HEK293 (cell line): ENCODE data around the gene SLCO4A1.

Experiments
- CTCF ChIA-PET: fragments of 350-600 bp; formaldehyde crosslinking; extraction: SDS; loops from one replicate; lab custom pipeline; 2021; ENCODE audit warnings: antibody characterized with exemption; lab: Yijun Ruan, JAX
- POLR2A ChIA-PET: fragments of 300-600 bp; formaldehyde crosslinking; extraction: SDS; loops from one replicate; lab custom pipeline; 2020; ENCODE audit warnings: antibody characterized with exemption, inconsistent platforms; lab: Yijun Ruan, JAX
- H3K27ac ChIP-seq: fragments of 200-500 bp; sonication (Bioruptor generic); 2 replicates; pipeline ENCODE4 v1.5.1; 2014; ENCODE audit warnings: low read depth, low read length, control low read depth, inconsistent platforms; ENCODE audit errors: extremely low read depth
- H3K36me3 ChIP-seq, 2 experiments: fragments of 200-500 bp in 1 of 2; sonication (Bioruptor generic) in 1 of 2; 1 replicate in 1 of 2; 2 replicates in 1 of 2; pipeline ENCODE4 v1.5.1; 2014 to 2017; ENCODE audit warnings: inconsistent platforms in 2 of 2, low read length in 2 of 2; ENCODE audit not compliant: control insufficient read depth in 2 of 2, insufficient read depth in 1 of 2
- H3K4me1 ChIP-seq: fragments of 200-500 bp; sonication (Bioruptor generic); 2 replicates; pipeline ENCODE4 v1.5.1; 2014; ENCODE audit warnings: mild to moderate bottlenecking, low read length, inconsistent platforms; ENCODE audit not compliant: control insufficient read depth, insufficient read depth
- H3K4me3 ChIP-seq: 2 replicates; pipeline ENCODE4 v1.5.1; 2011; ENCODE audit warnings: low read depth, mild to moderate bottlenecking, control low read depth, low read length, moderate library complexity
- H3K9me3 ChIP-seq: fragments of 200-500 bp; sonication (Bioruptor generic); 2 replicates; pipeline ENCODE4 v1.5.1; 2014; ENCODE audit warnings: low read depth, low read length, inconsistent platforms; ENCODE audit not compliant: control insufficient read depth, insufficient read depth
- GLI2 ChIP-seq: fragments of 450-650 bp; formaldehyde crosslinking; IDR thresholded peaks from 2 replicates; pipeline ENCODE4; 2017; ENCODE audit warnings: missing biosample characterization, missing genetic modification characterization, low read depth, borderline replicate concordance
- HIC1 ChIP-seq: fragments of 450-650 bp; formaldehyde crosslinking; IDR thresholded peaks from 2 replicates; pipeline ENCODE4 v1.5.1; 2016; ENCODE audit warnings: missing biosample characterization, missing genetic modification characterization
- SCRT2 ChIP-seq: fragments of 450-650 bp; formaldehyde crosslinking; IDR thresholded peaks from 2 replicates; pipeline ENCODE4 v1.5.1; 2016; ENCODE audit warnings: missing biosample characterization, missing genetic modification characterization
- SP2 ChIP-seq: fragments of 450-650 bp; formaldehyde crosslinking; IDR thresholded peaks from 2 replicates; pipeline ENCODE4 v1.5.1; 2016; ENCODE audit warnings: missing biosample characterization, missing genetic modification characterization
- ZBTB11 ChIP-seq: fragments of 450-650 bp; formaldehyde crosslinking; conservative IDR thresholded peaks from 2 replicates; pipeline ENCODE4 v1.5.1; 2016; ENCODE audit warnings: low read depth, missing biosample characterization, missing genetic modification characterization
- ZNF121 ChIP-seq: fragments of 450-650 bp; formaldehyde crosslinking; IDR thresholded peaks from 2 replicates; pipeline ENCODE4 v1.5.1; 2016; ENCODE audit warnings: missing biosample characterization, missing genetic modification characterization
- ZNF157 ChIP-seq: fragments of 450-650 bp; formaldehyde crosslinking; IDR thresholded peaks from 2 replicates; pipeline ENCODE4 v1.5.1; 2016; ENCODE audit warnings: missing biosample characterization, missing genetic modification characterization
- ZNF18 ChIP-seq: fragments of 450-650 bp; formaldehyde crosslinking; IDR thresholded peaks from 2 replicates; pipeline ENCODE4 v1.5.1; 2016; ENCODE audit warnings: missing biosample characterization, missing genetic modification characterization
- ZNF501 ChIP-seq: fragments of 450-650 bp; formaldehyde crosslinking; IDR thresholded peaks from 2 replicates; pipeline ENCODE4 v1.5.1; 2016; ENCODE audit warnings: missing biosample characterization, missing genetic modification characterization
- ZNF660 ChIP-seq: fragments of 450-650 bp; IDR thresholded peaks from 2 replicates; pipeline ENCODE4 v1.5.1; 2018; ENCODE audit warnings: missing biosample characterization, mild to moderate bottlenecking, missing genetic modification characterization
- ZNF792 ChIP-seq: fragments of 450-650 bp; formaldehyde crosslinking; IDR thresholded peaks from 2 replicates; pipeline ENCODE4 v1.5.1; 2016; ENCODE audit warnings: missing biosample characterization, missing genetic modification characterization
- ZNF837 ChIP-seq: fragments of 450-650 bp; formaldehyde crosslinking; IDR thresholded peaks from 2 replicates; pipeline ENCODE4 v1.5.1; 2016; ENCODE audit warnings: missing biosample characterization, missing genetic modification characterization
- ZSCAN18 ChIP-seq: fragments of 450-650 bp; formaldehyde crosslinking; IDR thresholded peaks from 2 replicates; pipeline ENCODE4 v1.5.1; 2016; ENCODE audit warnings: missing biosample characterization, missing genetic modification characterization
- TF ChIP-seq, protein P1 (sequence below): fragments of 450-650 bp; formaldehyde crosslinking; IDR thresholded peaks from 2 replicates; pipeline ENCODE4 v1.5.1; 2016; ENCODE audit warnings: missing biosample characterization, missing genetic modification characterization
- TF ChIP-seq, protein P2 (sequence below): fragments of 450-650 bp; formaldehyde crosslinking; IDR thresholded peaks from 2 replicates; pipeline ENCODE4 v1.5.1; 2017; ENCODE audit warnings: missing biosample characterization, missing genetic modification characterization

The SLCO4A1 gene

DNA sequence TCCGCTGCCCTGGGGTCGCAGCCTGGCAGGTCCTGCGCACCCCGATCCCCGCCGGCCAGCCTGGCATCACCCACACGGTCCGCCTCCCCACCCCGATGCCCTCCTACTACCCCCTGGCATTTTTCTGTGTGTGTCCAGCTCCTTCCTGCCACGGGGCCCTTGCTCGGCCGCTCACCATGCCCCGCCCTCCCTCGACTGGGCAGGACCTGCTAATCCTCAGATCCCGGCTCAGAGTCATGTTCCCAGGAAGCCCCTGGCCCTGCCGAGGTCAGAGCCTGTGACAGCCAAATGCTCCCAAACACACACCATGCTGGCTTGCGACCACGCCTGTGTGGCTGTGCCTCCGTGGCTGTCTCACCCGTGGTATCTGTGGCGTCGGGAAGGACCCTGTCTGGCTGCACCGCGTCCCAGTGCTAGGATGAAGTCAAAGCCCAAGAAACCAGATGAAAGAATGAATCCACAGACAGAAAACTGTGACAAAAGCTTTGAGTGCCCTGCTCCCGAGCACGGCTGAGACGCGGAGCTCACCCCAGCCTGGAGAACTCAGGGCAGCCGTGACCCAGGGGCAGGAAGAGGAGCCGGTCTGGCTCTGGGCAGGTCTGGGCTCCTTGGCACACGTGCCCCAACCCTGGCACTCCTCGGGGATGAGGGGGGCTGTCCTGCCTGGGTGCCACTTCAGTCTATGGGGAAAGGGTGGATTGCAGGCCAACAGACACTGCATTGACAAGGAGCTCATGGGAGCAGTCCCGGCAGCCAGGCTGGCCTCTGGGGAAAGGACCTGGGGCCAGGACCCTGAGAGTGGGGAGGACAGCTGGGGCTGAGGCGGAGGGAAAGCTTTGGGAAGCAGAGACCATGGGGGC lies 20.8 kb upstream of the SLCO4A1 start (continued):
- TF ChIP-seq ZBTB11 (tag by site-specific recombination) = no peak
- TF ChIP-seq ZNF157 (tag by site-specific recombination) = no peak
- no peak for TF ChIP-seq SCRT2 (tag by site-specific recombination)
- TF ChIP-seq, protein P1, sequence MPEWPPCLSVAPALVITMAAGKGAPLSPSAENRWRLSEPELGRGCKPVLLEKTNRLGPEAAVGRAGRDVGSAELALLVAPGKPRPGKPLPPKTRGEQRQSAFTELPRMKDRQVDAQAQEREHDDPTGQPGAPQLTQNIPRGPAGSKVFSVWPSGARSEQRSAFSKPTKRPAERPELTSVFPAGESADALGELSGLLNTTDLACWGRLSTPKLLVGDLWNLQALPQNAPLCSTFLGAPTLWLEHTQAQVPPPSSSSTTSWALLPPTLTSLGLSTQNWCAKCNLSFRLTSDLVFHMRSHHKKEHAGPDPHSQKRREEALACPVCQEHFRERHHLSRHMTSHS (tag by site-specific recombination) = no peak
- no peak for TF ChIP-seq ZSCAN18 (tag by site-specific recombination)
- TF ChIP-seq ZNF18 (tag by site-specific recombination) = no peak
- no peak for TF ChIP-seq GLI2 (tag by site-specific recombination)
- no peak for TF ChIP-seq ZNF121 (tag by site-specific recombination)
- TF ChIP-seq, protein P2, sequence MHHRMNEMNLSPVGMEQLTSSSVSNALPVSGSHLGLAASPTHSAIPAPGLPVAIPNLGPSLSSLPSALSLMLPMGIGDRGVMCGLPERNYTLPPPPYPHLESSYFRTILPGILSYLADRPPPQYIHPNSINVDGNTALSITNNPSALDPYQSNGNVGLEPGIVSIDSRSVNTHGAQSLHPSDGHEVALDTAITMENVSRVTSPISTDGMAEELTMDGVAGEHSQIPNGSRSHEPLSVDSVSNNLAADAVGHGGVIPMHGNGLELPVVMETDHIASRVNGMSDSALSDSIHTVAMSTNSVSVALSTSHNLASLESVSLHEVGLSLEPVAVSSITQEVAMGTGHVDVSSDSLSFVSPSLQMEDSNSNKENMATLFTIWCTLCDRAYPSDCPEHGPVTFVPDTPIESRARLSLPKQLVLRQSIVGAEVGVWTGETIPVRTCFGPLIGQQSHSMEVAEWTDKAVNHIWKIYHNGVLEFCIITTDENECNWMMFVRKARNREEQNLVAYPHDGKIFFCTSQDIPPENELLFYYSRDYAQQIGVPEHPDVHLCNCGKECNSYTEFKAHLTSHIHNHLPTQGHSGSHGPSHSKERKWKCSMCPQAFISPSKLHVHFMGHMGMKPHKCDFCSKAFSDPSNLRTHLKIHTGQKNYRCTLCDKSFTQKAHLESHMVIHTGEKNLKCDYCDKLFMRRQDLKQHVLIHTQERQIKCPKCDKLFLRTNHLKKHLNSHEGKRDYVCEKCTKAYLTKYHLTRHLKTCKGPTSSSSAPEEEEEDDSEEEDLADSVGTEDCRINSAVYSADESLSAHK (tag by site-specific recombination) = no peak
- TF ChIP-seq, all 188 proteins: peak for 3

DNA sequence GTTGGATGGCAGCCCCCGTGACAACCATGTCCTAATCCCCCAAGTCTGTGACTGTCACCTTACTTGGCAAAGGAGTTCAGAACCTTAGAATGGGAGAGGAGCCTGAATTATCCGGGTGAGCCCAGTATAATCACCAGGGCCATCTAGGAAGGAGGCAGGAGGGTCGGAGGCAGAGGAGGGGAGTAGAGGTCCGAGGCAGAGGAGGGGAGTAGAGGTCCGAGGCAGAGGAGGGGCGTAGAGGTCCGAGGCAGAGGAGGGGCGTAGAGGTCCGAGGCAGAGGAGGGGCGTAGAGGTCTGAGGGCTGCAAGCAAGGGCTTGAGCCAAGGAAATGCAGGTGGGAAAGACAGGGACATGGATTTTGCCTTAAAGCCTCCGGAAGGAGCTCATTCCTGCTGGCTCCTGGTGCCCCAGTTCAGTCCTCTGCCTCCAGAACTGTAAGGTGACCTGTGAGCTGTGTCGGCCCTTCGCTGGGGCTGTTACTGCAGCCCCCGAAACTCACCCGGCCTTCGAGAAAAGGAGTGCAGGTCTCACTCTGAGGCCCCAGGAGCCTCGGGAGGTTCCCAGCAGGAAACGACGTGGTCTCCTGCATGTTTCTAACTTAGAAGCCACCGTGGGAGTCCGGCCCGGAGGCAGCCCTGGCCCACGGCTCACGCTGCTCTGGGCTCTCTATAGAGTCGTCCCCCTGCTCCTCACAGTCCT lies 20.0 kb upstream of the SLCO4A1 start:
- no peak overlapping the region for H3K4me3 ChIP-seq
- peaks cover 10% of the 10 kb centered on the region for H3K4me1 ChIP-seq
- TF ChIP-seq HIC1 (no peak), ZNF660 (tag by site-specific recombination) (no peak), ZNF792 (tag by site-specific recombination) (no peak), SP2 (tag by site-specific recombination) (no peak), ZNF501 (tag by site-specific recombination) (no peak), ZNF837 (tag by site-specific recombination) (no peak)
- TF ChIP-seq, all 188 proteins: peak for 0
- ChIA-PET CTCF (interaction anchor here (0.5 to 1.0 kb wide), 4 partner anchors 14 to 312 kb away, joined by 3 to 5 read pairs (median 3); no protein-coding TSS in a partner anchor), POLR2A (no interaction called here)
- no peaks in the 10 kb centered on the region for H3K36me3 ChIP-seq
- no peaks in the 10 kb centered on the region for H3K9me3 ChIP-seq
- peak overlapping the region; percentile 72; the same call in 1 of the 2 replicates for H3K27ac ChIP-seq
